HepG2 (cell line): Measurements from ENCODE around the gene ZC3H18. TPM values are rescaled to one million over a fixed set of nuclear protein-coding genes. Genes with fewer than 3 reads are reported as not detected.

ENCODE experiments used
- AKAP8 ChIP-seq: sonication (generic); formaldehyde crosslinking; IDR thresholded peaks from 2 replicates; pipeline ENCODE4 v1.5.1; 2020; ENCODE audit warnings: mild to moderate bottlenecking, missing genetic modification reagents
- ELF3 ChIP-seq: IDR thresholded peaks from 2 replicates; pipeline ENCODE4 v1.6.1; 2016; ENCODE audit warnings: missing genetic modification reagents, missing compliant biosample characterization
- LBX2 ChIP-seq: sonication (generic); formaldehyde crosslinking; IDR thresholded peaks from 2 replicates; pipeline ENCODE4 v1.5.0; 2020; ENCODE audit warnings: missing genetic modification reagents, mild to moderate bottlenecking, borderline replicate concordance
- MAFK ChIP-seq, 2 experiments: IDR thresholded peaks in 1 of 2; conservative IDR thresholded peaks in 1 of 2; 2 replicates each; pipeline ENCODE4 v1.6.1; 2011; ENCODE audit warnings: improper control_type of control experiment in 2 of 2, low read length in 2 of 2
- SPEN ChIP-seq: sonication (generic); formaldehyde crosslinking; IDR thresholded peaks from 2 replicates; pipeline ENCODE4 v1.5.1; 2020; ENCODE audit warnings: low read depth, mild to moderate bottlenecking, missing genetic modification reagents
- STAT5B ChIP-seq: sonication (generic); formaldehyde crosslinking; IDR thresholded peaks from 2 replicates; pipeline ENCODE4 v1.4.0; 2020; ENCODE audit warnings: missing genetic modification reagents
- SYNCRIP ChIP-seq: fragments of 200-400 bp; formaldehyde crosslinking; IDR thresholded peaks from 2 replicates; pipeline ENCODE4 v1.6.1; 2018; ENCODE audit warnings: mild to moderate bottlenecking, low read depth, low read length; ENCODE audit not compliant: insufficient read depth
- WIZ ChIP-seq: sonication (generic); formaldehyde crosslinking; IDR thresholded peaks from 2 replicates; pipeline ENCODE4 v1.5.1; 2020; ENCODE audit warnings: mild to moderate bottlenecking, missing genetic modification reagents
- XRCC5 ChIP-seq: fragments of 200-400 bp; formaldehyde crosslinking; optimal IDR thresholded peaks from 2 replicates; pipeline ENCODE3; 2017; ENCODE audit warnings: mild to moderate bottlenecking, low read length
- ZNF18 ChIP-seq: sonication (generic); formaldehyde crosslinking; IDR thresholded peaks from 2 replicates; pipeline ENCODE4 v1.8.0; 2022; ENCODE audit warnings: mild to moderate bottlenecking, missing genetic modification reagents; ENCODE audit not compliant: insufficient replicate concordance
- ZNF253 ChIP-seq: sonication (generic); formaldehyde crosslinking; IDR thresholded peaks from 2 replicates; pipeline ENCODE4 v1.8.0; 2022; ENCODE audit warnings: mild to moderate bottlenecking, missing genetic modification reagents, borderline replicate concordance
- ZNF451 ChIP-seq: sonication (generic); formaldehyde crosslinking; IDR thresholded peaks from 2 replicates; pipeline ENCODE4 v1.5.0; 2020; ENCODE audit warnings: mild to moderate bottlenecking, missing genetic modification reagents
- ZNF609 ChIP-seq: sonication (generic); formaldehyde crosslinking; IDR thresholded peaks from 2 replicates; pipeline ENCODE4 v1.4.0; 2020; ENCODE audit warnings: mild to moderate bottlenecking, missing genetic modification reagents, borderline replicate concordance
- ZNF614 ChIP-seq: IDR thresholded peaks from 2 replicates; pipeline ENCODE4 v1.6.1; 2018; ENCODE audit warnings: missing biosample characterization, missing genetic modification reagents, inconsistent platforms, borderline replicate concordance
- ZSCAN20 ChIP-seq: sonication (generic); formaldehyde crosslinking; IDR thresholded peaks from 2 replicates; pipeline ENCODE4 v1.4.0; 2020; ENCODE audit warnings: missing genetic modification reagents, mild to moderate bottlenecking, borderline replicate concordance
- ZXDC ChIP-seq: sonication (generic); formaldehyde crosslinking; IDR thresholded peaks from 2 replicates; pipeline ENCODE4 v1.5.0; 2020; ENCODE audit warnings: mild to moderate bottlenecking, missing genetic modification reagents
- ZZZ3 ChIP-seq: sonication (generic); formaldehyde crosslinking; IDR thresholded peaks from 2 replicates; pipeline ENCODE4 v1.4.0; 2020; ENCODE audit warnings: missing genetic modification reagents, mild to moderate bottlenecking, borderline replicate concordance
- polyA plus RNA-seq, 8 experiments: library from polyadenylated mRNA; depleted of rRNA in 3 of 8; stranded (reverse) in 7 of 8; unstranded in 1 of 8; fragments of >200 nt; fragmentation: Illumina TruSeq in 4 of 8; extraction: Trizol in 4 of 8; gene quantifications; 2 replicates each; pipeline versions ENCODE4 v1.2.1 to v1.2.3, GENCODE V29; 2011 to 2016; ENCODE audit warnings: low read depth in 4 of 8, missing spikeins in 1 of 8, mixed read lengths in 1 of 8; ENCODE audit not compliant: insufficient read depth in 1 of 8
- total RNA-seq, 5 experiments: library from RNA; depleted of rRNA; stranded (reverse); fragments of >200 nt; fragmentation: Illumina TruSeq; extraction: Trizol; gene quantifications; 2 replicates each; pipeline ENCODE4 v1.2.3, GENCODE V29; 2016; ENCODE audit warnings: low read depth in 1 of 5

ZC3H18 gene
- total and polyA plus RNA-seq, 2 of the 13 experiments (the other 11 are each of a cell fraction or from before 2014, with no cell fraction given) = 11.2 to 27.4 TPM

- 0 out of 2 replicates have a peak, but pooled peaks have one; percentile 46 for TF ChIP-seq ZSCAN20
- peak; percentile 29 for TF ChIP-seq ZNF609 (CRISPR knock-in tag)
- TF ChIP-seq SPEN = peak; percentile 38
- TF ChIP-seq XRCC5 = peak; percentile 23
- TF ChIP-seq AKAP8 (CRISPR knock-in tag) = peak; percentile 82; the same call in 1 of the 2 replicates
- TF ChIP-seq ELF3 (CRISPR knock-in tag) = peak; percentile 45; the same call in 1 of the 2 replicates
- TF ChIP-seq ZZZ3 = 0 out of 2 replicates have a peak, but pooled peaks have one; percentile 4
- no peak for TF ChIP-seq SYNCRIP
- TF ChIP-seq WIZ (CRISPR knock-in tag) = no peak
- no peak; the same call in 1 of the 2 replicates for TF ChIP-seq ZNF451
- no peak for TF ChIP-seq MAFK (conservative IDR thresholded peaks at IDR 0.05 in 1 of 2, IDR thresholded peaks at IDR 0.05 in 1 of 2; ENCODE audit: low read length in 2 of 2)
- TF ChIP-seq LBX2 (CRISPR knock-in tag) = no peak
- 0 out of 2 replicates have a peak, but pooled peaks have one; percentile 23 for TF ChIP-seq ZNF253 (CRISPR knock-in tag)
- TF ChIP-seq ZNF18 (CRISPR knock-in tag) = no peak
- TF ChIP-seq ZNF614 (CRISPR knock-in tag) = no peak
- TF ChIP-seq ZXDC = 0 out of 2 replicates have a peak, but pooled peaks have one; percentile 43
- peak; percentile 68; the same call in 1 of the 2 replicates for TF ChIP-seq STAT5B (CRISPR knock-in tag)
Measured at GRCh38 chr16:88649924-88650748, 79.9 kb downstream of the ZC3H18 start (continued).
